DMS 273 (cell line): ENCODE results near the gene DCLK1.

Experiments used
- DNase-seq: peaks from one replicate; lab custom pipeline; 2025; ENCODE audit not compliant: unreplicated experiment; lab: John Stamatoyannopoulos, UW

DCLK1 gene

GRCh38 chr13:35956074-35956473 is 175.1 kb downstream of the DCLK1 start:
- no peak for DNase-seq

- DNase-seq = peak; percentile 17
Measured at GRCh38 chr13:35954207-35954560, 177.0 kb downstream of the DCLK1 start.

GRCh38 chr13:35953537-35954206 is 177.5 kb downstream of the DCLK1 start:
- peak; percentile 95 for DNase-seq

- DNase-seq = no peak
Measured at GRCh38 chr13:35947315-35947714, 183.9 kb downstream of the DCLK1 start.

- no peak for DNase-seq
Measured at GRCh38 chr13:35945368-35945767, 185.8 kb downstream of the DCLK1 start.

- no peak for DNase-seq
Measured at GRCh38 chr13:35941374-35941773, 189.8 kb downstream of the DCLK1 start.

GRCh38 chr13:35940734-35941133 is 190.4 kb downstream of the DCLK1 start:
- DNase-seq = no peak

GRCh38 chr13:35936246-35936978 is 194.8 kb downstream of the DCLK1 start:
- DNase-seq = no peak

- DNase-seq = no peak
Measured at GRCh38 chr13:35930665-35931631, 200.2 kb downstream of the DCLK1 start.

- DNase-seq = no peak
Measured at GRCh38 chr13:35927567-35928021, 203.6 kb downstream of the DCLK1 start.

- no peak for DNase-seq
Measured at GRCh38 chr13:35926859-35927530, 204.2 kb downstream of the DCLK1 start.

GRCh38 chr13:35925669-35926068 is 205.5 kb downstream of the DCLK1 start:
- no peak for DNase-seq

- DNase-seq = no peak
Measured at GRCh38 chr13:35923347-35923746, 207.8 kb downstream of the DCLK1 start.

GRCh38 chr13:35920816-35921215 is 210.4 kb downstream of the DCLK1 start:
- DNase-seq = no peak

GRCh38 chr13:35917942-35918645 is 213.1 kb downstream of the DCLK1 start:
- no peak for DNase-seq

- no peak for DNase-seq
Measured at GRCh38 chr13:35917252-35917941, 213.8 kb downstream of the DCLK1 start.

GRCh38 chr13:35916146-35916545 is 215.0 kb downstream of the DCLK1 start:
- DNase-seq = no peak

GRCh38 chr13:35914662-35915061 is 216.5 kb downstream of the DCLK1 start:
- DNase-seq = no peak

- DNase-seq = no peak
Measured at GRCh38 chr13:35912841-35913240, 218.3 kb downstream of the DCLK1 start.
